ENCODE measurements around the gene PLEKHB2.

The PLEKHB2 gene

GRCh38 chr2:131105156-131105949 is at the start of gene PLEKHB2:
PLEKHB2 (plus strand) TSS chr2:131105336; CDS start chr2:131120942, 15,606 bp downstream.
- H3K4me3 ChIP-seq (ENCODE audit: low read depth, low read length) = peak within 1 kb of the TSS; percentile 93
- peak; percentile 26 for TF ChIP-seq CTCF (conservative IDR thresholded peaks at IDR 0.05; ENCODE audit: low read depth, low read length)
- peak; percentile 91 for DNase-seq (ENCODE audit: low read depth)

GRCh38 chr2:131056204-131056931 is 48.8 kb upstream of the PLEKHB2 start:
- DNase-seq (ENCODE audit: low read depth) = no peak

GRCh38 chr2:131056932-131057287 is 48.2 kb upstream of the PLEKHB2 start:
- no peak for DNase-seq (ENCODE audit: low read depth)
- TF ChIP-seq CTCF (conservative IDR thresholded peaks at IDR 0.05; ENCODE audit: low read depth, low read length) = no peak
- H3K4me3 ChIP-seq (ENCODE audit: low read depth, low read length) = no peak overlapping the region

More at GRCh38 chr2:131056204-131056931, 48.8 kb upstream of the PLEKHB2 start:
- no peak overlapping the region for H3K4me3 ChIP-seq (ENCODE audit: low read depth, low read length)
- TF ChIP-seq CTCF (conservative IDR thresholded peaks at IDR 0.05; ENCODE audit: low read depth, low read length) = no peak

GRCh38 chr2:131058214-131058843 is 46.8 kb upstream of the PLEKHB2 start:
- TF ChIP-seq CTCF (conservative IDR thresholded peaks at IDR 0.05; ENCODE audit: low read depth, low read length) = no peak
- no peak overlapping the region for H3K4me3 ChIP-seq (ENCODE audit: low read depth, low read length)
- DNase-seq (ENCODE audit: low read depth) = no peak

GRCh38 chr2:131058920-131059319 is 46.2 kb upstream of the PLEKHB2 start:
- no peak overlapping the region for H3K4me3 ChIP-seq (ENCODE audit: low read depth, low read length)
- no peak for DNase-seq (ENCODE audit: low read depth)
- no peak for TF ChIP-seq CTCF (conservative IDR thresholded peaks at IDR 0.05; ENCODE audit: low read depth, low read length)

GRCh38 chr2:131063501-131064283 is 41.4 kb upstream of the PLEKHB2 start:
- no peak for TF ChIP-seq CTCF (conservative IDR thresholded peaks at IDR 0.05; ENCODE audit: low read depth, low read length)
- H3K4me3 ChIP-seq (ENCODE audit: low read depth, low read length) = no peak overlapping the region
- peak; percentile 50 for DNase-seq (ENCODE audit: low read depth)
